ENCODE data around the gene FBH1.
"Not testable (repeated sequence)": the region's sequence is repeated elsewhere in the genome, so short reads cannot be mapped to it uniquely, and the experiment has no call there.

Gene FBH1

GRCh38 chr10:5898163-5898562 is 8.1 kb downstream of the FBH1 start:
- no peak for DNase-seq (ENCODE audit: low spot score)
- TF ChIP-seq, protein P1, sequence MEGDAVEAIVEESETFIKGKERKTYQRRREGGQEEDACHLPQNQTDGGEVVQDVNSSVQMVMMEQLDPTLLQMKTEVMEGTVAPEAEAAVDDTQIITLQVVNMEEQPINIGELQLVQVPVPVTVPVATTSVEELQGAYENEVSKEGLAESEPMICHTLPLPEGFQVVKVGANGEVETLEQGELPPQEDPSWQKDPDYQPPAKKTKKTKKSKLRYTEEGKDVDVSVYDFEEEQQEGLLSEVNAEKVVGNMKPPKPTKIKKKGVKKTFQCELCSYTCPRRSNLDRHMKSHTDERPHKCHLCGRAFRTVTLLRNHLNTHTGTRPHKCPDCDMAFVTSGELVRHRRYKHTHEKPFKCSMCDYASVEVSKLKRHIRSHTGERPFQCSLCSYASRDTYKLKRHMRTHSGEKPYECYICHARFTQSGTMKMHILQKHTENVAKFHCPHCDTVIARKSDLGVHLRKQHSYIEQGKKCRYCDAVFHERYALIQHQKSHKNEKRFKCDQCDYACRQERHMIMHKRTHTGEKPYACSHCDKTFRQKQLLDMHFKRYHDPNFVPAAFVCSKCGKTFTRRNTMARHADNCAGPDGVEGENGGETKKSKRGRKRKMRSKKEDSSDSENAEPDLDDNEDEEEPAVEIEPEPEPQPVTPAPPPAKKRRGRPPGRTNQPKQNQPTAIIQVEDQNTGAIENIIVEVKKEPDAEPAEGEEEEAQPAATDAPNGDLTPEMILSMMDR (IDR thresholded peaks at IDR 0.05; ENCODE audit: extremely low read depth, missing control alignments): no peak

DNA sequence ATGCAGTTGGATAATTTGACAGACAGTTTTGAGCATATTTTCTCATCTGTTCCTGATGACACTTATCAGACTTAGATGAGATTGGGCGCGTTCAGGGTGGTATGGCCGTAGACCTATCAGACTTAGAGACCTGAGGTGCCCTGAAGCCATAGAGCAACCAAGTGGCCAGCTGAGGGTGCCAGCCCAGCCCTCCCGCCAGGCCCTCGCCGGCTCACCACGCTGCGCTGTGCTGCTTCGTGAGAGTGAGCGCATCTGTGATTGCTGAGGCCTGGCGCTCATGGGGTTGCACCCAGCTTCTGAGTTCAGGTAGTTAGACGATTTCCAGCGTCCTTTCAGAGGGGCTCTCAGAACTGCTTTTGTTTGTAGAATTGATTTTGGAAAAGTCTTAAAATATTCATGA is 10.2 kb downstream of the FBH1 start:
- DNase-seq (ENCODE audit: low spot score): no peak
- TF ChIP-seq, protein P1 (IDR thresholded peaks at IDR 0.05; ENCODE audit: extremely low read depth, missing control alignments): no peak

DNA sequence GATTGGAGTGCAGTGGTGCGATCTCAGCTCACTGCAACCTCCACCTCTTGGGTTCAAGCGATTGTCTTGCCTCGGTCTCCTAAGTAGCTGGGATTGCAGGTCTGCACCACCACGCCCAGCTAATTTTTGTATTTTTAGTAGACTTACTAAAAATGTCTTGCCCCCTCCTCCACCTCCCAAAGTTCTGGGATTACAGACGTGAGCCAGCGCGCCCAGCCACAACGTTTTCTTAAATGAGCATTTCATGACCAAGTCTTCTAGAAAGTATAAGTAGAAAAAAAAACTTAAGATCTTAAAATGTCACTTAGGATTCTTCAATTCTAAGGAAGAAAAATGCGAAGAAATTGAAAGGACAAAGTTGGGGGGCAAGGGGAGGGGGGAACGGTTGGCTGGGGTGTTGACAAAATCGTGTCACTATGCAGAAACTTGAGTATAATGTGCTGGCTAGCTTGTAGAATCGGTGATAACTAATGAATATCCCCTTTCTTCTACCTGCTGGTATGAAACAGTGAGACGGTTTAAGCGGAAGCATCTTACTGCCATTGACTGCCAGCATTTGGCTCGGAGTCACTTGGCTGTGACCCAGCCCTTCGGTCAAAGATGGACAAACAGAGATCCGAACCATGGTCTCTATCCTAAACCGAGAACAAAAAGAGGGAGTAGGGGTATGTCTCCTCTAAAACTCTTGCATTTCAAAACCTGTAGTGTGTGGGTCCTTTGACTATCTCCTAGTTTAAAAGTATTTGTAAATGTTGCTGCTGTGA is 12.7 kb downstream of the FBH1 start:
- TF ChIP-seq, protein P1 (IDR thresholded peaks at IDR 0.05; ENCODE audit: extremely low read depth, missing control alignments): no peak
- no peak for DNase-seq (ENCODE audit: low spot score)

GRCh38 chr10:5903563-5903962 is 13.5 kb downstream of the FBH1 start:
- TF ChIP-seq, protein P1 (IDR thresholded peaks at IDR 0.05; ENCODE audit: extremely low read depth, missing control alignments): no peak
- DNase-seq (ENCODE audit: low spot score): no peak

GRCh38 chr10:5904227-5904626 is 14.2 kb downstream of the FBH1 start:
- TF ChIP-seq, protein P1 (IDR thresholded peaks at IDR 0.05; ENCODE audit: extremely low read depth, missing control alignments): no peak
- DNase-seq (ENCODE audit: low spot score): peak; percentile 81

DNA sequence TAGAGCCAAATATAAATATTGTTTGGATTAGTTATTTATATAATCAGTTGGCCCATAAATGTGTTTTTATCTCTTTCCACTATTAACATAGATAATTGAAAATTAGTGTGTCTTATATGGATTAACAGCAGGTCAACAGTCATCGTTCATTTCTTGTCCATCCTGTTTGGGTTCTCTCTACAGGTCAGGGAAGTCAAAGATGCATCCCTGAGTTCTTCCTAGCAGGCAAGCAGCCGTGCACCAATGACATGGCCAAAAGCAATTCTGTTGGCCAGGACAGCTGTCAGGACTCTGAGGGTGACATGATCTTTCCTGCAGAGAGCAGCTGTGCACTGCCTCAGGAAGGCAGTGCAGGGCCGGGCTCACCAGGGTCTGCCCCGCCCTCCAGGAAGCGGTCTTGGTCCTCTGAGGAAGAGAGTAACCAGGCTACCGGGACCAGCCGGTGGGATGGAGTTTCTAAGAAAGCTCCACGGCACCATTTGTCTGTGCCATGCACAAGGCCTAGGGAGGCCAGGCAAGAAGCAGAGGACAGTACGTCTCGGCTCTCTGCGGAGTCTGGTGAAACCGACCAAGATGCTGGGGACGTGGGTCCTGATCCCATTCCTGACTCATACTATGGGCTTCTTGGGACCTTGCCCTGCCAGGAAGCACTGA is 15.9 kb downstream of the FBH1 start:
- DNase-seq (ENCODE audit: low spot score): no peak
- TF ChIP-seq, protein P1 (IDR thresholded peaks at IDR 0.05; ENCODE audit: extremely low read depth, missing control alignments): no peak

DNA sequence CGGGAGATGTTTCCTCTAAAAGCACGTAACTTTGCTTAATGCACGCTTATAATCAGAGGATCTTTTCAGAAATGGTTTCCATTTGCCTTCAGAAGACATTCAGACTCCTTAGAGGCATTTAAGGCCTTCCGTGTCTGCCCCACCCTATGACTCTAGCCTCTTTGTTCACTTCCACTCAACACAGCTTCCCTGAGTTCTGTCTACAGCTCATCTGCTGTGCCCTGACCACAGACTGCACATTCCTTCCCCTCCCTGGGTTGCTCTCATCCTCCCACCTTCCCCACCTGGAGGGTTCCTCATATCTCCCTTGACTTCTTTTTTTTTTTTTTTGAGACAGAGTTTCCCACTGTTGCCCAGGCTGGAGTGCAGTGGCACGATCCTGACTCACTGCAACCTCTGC is 16.6 kb downstream of the FBH1 start:
- no peak for DNase-seq (ENCODE audit: low spot score)
- TF ChIP-seq, protein P1 (IDR thresholded peaks at IDR 0.05; ENCODE audit: extremely low read depth, missing control alignments): no peak

GRCh38 chr10:5908676-5909075 is 18.6 kb downstream of the FBH1 start:
- not testable (repeated sequence) for DNase-seq (ENCODE audit: low spot score)

Measured in GM20000 (cell line).